IPS-18c (cell line): ENCODE results near the gene IL1A.

Experiments
- H3K4me3 ChIP-seq: 2 replicates; pipeline ENCODE4 v1.7.0; 2013; ENCODE audit warnings: low read depth, mild to moderate bottlenecking, low read length, moderate library complexity; ENCODE audit not compliant: insufficient read depth
- H3K9me3 ChIP-seq: one replicate; pipeline ENCODE4 v1.6.1; 2013; ENCODE audit warnings: mild to moderate bottlenecking, low read length, moderate library complexity; ENCODE audit not compliant: control insufficient read depth, insufficient read depth

The IL1A gene

DNA sequence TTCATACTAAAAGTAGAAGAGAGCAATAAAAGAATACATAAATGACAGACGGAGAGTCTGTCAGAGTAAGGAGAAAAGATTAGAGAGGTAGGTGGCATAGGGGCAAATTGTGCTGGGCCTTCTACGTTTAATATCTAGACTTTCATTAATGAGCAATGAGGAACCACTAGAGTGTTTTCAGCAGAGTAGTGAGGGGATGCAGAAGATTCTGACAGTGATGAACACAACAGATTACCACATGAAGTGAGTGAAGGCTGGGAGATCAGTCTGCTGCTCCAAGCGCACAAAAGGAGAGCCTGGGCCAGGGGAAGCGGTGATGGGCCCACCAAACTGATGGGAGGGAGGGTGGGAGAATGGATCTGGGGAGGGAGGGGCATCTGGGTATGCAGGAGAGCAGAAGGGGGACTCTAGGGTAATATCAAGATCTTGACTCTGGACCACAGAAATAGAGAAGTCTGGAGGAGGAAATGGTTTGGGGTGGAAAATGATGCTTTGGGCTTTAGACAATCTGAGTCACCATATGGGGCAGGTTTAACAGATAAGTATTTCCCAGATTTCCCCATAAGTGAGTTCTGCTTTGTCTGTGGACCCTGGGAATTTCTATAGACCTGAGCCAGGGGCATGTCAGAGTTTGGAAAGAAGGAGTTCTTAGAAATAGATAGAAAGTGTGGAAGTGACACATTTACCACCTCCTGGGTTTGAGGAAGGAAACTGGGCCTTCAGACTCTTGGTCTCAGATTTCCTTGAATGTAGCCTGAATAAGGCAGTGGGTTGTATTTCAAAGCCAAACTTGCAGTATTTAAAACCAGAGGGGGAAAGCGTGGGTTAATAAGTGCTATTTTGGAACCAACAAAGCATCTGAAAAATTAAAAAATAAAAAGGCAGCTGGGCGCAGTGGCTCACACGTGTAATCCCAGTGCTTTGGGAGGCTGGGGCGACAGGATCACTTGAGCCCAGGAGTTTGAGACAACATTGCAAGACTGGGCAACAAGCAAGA is 15.0 kb upstream of the IL1A start:
- H3K4me3 ChIP-seq = no peak overlapping the region
- H3K9me3 ChIP-seq = no peaks in the 10 kb centered on the region

DNA sequence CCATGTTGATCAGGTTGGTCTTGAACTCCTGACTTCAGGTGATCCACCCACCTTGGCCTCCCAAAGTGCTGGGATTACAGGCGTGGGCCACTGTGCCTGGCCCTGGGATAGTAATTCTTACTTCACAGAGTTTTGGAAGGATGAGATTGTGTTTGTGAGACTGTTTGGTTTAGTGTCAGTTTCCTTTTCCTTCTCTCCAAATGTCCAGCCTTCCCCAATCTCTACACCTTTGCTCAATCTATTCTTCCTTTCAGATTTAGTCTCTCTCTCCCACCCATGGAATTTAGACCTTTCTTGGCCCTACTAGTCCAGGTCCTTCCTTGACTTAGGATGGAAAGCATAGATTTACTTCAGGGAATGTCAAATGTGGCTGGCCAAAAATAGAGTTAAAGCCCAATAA is 12.2 kb upstream of the IL1A start:
- Histone ChIP-seq H3K9me3 (no peaks in the 10 kb centered on the region), H3K4me3 (no peak overlapping the region)

DNA sequence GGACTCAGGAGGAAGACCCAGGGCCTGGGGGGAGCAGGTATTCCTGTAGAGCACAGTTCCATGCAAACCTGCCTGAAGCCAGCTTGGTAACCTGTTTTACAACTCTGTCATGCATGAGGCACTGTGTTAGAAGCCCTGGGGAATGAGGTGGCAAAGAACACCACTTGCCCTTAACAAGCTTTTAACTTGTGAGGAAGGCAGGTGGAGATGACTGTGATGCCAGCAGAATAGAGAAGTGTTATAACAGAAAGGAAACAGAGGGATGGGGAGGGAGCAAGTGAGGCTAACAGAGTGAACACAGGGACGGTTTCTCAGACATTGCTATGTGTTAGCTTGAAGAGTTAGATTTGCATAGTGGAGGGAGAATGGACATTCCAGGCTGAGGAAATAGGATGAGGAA is 11.5 kb upstream of the IL1A start:
- H3K4me3 ChIP-seq = no peak overlapping the region
- H3K9me3 ChIP-seq = no peaks in the 10 kb centered on the region

DNA sequence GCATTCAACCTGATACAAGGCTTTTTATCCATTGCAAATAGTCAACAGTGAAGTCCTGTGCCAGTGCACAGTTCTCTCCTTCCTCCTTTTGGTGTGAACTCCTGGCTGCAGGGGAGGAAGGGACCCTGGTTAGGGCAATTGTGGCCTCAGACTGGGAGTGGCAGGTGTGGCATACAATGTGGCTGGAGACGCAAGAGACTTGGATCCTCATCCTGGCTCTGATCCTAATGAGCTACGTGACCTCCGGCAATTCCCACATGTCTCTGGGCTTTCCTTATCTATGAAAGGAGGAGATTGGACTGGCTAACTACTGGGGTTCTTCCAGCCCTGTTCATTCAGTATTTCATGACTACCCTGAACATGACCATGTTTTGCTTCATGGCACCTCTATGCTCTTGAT is 10.5 kb upstream of the IL1A start:
- no peaks in the 10 kb centered on the region for H3K9me3 ChIP-seq
- H3K4me3 ChIP-seq = no peak overlapping the region

DNA sequence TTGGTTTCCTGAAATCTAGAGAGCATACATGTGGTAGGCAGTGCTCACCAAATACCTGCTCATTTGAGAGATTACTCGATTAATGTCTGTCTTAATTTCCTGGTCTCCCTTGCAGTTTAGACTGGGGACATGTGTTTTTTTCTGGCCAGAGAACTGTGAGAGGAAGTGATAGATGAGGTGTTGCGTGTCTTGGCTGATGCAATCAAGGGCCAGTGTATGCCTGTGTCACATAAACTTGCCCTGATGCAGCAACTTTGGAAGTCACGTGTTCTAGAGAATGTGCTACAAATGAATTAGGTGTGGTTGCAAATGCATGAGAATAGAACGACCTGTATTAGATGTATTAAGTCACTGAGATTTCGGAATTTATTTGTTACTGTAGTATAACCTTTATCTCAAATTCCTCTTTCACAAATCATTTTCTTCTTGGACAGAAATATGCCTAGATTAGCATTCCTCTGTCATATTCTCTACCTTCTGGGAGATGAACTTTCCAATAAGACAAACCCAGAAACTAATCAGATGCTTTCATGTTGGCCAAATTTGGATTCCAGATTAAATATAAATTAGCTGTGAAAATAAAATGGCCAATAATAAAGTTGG is 9.9 kb upstream of the IL1A start:
- no peak overlapping the region for H3K4me3 ChIP-seq
- H3K9me3 ChIP-seq = no peaks in the 10 kb centered on the region

DNA sequence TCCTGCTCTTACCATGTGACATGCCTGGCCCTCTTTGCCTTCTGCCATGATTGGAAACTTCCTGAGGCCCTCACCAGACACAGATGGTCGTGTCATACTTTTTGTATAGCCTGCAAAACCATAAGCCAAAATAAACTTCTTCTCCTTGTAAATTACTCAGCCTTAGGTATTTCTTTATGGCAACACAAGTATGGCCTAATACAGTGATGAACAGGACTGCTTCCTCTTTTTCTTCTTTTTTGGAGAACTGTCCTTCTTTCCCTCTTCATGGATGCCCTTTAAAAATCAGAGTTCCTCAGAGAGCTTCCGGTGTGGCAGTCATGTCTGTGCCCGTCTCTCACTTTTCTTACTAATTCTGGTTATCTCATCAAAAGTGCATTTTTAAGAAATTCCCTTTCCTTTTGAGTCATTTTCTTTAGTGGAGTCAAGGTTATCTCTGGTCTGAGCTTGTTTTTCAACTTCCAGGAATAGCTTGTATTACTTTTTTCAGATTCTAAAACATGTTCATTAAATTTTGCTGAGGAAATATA is 9.2 kb upstream of the IL1A start:
- H3K9me3 ChIP-seq = no peaks in the 10 kb centered on the region
- no peak overlapping the region for H3K4me3 ChIP-seq

DNA sequence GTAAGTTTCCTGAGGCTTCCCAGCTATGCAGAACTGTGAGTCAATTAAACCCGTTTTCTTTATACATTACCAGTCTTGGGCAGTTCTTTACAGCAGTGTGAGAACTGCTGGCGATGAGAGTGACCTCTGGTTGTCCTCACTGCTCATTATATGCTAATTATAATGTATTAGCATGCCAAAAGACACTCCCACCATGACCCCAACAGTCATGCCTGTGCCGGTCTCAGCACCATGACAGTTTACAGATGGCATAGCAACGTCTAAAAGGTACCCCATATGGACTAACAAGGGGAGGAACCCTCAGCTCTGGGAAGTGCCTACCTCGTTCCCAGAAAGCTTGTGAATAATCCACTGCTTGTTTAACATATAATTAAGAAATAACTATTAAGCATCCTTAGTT is 8.1 kb upstream of the IL1A start:
- H3K9me3 ChIP-seq = no peaks in the 10 kb centered on the region
- H3K4me3 ChIP-seq = no peak overlapping the region

DNA sequence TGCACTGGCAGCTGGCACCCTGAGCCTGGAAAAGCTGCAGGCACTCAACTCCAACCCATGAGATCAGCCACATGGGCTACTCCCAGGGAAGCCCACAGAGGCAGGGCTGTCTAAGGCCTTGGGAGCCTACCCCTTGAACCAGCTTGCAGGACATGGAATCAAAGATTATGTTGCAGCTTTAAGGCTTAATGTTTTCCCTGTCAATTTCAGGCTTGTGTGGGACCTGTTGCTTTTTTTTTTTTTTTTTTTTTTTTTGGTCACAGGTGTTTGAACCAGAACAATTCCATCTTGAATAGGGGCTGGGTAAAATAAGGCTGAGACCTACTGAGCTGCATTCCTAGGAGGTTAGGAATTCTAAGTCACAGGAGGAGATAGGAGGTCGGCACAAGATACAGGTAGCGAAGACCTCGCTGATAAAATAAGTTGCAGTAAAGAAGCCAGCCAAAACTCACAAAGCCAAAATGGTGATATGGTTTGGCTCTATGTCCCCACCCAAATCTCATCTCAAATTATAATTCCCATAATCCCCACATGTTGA is 7.5 kb upstream of the IL1A start:
- Histone ChIP-seq H3K9me3 (no peaks in the 10 kb centered on the region), H3K4me3 (no peak overlapping the region)

DNA sequence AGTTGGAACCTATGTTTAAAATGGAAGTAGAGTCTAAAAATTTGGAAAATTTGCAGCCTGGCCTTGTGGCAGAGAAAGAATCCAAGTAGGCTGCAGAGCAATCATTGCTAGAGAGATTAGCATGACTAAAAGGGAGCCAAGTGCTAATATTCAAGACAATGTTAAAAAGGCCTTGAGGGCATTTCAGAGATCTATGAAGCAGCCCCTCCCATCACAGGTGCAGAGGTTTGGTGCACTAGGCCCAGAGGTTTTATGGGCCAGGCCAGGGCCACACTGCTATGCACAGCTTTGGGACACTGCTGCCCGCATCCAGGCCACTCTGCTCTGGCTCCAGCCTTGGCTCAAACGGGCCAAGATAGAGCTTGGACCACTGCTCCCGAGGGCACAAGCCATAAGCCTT is 6.7 kb upstream of the IL1A start:
- H3K4me3 ChIP-seq = no peak overlapping the region
- no peaks in the 10 kb centered on the region for H3K9me3 ChIP-seq

DNA sequence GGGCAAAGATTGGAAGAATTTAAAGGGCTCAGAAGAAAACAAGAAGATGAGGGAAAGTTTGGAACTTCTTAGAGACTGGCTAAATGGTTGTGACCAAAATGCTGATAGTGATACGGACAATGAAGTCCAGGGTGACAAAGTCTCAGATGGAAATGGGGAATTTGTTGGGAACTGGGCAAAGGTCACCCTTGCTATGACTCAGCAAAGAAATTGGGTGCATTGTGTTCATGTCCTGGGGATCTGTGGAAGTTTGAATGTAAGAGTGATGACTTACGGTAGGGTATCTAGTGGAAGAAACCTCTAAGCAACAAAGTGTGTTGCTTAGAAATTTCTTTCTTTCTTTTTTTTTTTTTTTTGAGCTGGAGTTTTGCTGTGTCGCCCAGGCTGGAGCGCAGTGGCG is 6.0 kb upstream of the IL1A start:
- H3K4me3 ChIP-seq = no peak overlapping the region
- H3K9me3 ChIP-seq = no peaks in the 10 kb centered on the region

DNA sequence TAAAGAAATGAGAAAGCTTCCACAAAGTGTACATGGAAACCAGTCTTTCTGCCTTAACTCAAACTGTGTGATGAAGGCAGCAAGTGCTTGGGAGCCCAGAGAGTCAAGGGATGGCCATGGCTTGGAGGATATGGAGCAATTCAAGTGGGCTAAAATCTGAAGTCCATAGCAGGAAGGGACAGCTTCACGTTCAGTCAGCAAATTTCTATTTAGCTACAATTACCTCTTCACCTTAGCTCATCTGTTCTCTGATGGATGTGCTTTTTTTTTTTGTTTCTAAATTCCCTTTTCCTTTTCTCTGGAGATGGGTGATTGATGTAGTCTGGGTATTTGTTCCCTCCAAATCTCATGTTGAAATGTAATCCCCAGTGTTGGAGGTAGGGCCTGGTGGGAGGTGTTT is 4.9 kb upstream of the IL1A start:
- H3K9me3 ChIP-seq = no peaks in the 10 kb centered on the region
- H3K4me3 ChIP-seq = no peak overlapping the region

DNA sequence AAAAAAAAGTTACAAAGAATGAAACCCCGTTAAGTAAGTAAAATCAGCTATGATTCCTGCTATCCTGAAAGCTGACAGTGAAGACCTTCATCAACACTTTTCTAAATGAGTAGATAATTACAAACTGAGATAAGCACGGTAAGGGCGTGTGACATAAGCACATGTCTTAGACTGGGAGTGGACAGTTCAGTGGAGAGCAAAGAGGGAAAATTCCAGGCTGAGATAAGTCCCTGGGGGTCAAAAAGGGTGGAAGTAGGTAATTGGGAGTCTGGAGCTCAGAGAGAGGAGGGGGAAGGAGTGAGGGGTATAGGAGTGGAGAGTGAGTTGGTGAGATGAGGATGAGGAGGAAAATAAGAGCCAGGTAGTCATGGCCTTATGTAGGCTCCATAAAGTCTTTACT is 4.4 kb upstream of the IL1A start:
- Histone ChIP-seq H3K4me3 (no peak overlapping the region), H3K9me3 (no peaks in the 10 kb centered on the region)

DNA sequence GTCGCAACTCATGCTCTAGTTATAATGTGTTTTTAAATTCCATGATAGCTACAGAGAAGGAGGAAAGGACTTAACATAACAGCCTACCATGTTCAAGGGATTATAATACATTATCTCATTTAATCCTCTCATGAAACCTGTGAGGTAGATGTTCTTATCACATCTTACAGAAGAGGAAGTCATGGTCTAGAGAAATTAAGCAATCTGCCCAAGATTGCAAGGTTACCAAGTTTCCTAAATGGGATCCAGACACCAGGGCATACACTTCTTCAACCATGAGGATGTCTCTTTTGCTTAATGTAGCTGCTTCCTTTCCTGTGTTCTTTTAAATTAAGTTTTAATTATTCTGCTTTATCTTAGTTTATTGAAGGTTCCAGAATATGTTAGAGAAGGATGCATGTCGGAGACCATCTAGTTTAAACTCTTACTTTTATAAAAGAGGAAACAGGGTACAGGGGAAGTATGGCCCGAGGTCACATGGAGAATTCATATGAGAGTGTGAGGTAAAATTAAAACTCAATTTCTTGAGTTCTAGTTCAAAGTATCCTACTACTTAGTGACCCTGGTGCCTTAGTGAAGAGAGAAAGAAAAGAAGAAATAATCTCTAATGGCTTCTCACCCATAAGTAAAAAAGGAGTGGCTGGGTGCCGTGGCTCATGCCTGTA is 3.6 kb upstream of the IL1A start:
- no peaks in the 10 kb centered on the region for H3K9me3 ChIP-seq
- no peak overlapping the region for H3K4me3 ChIP-seq

DNA sequence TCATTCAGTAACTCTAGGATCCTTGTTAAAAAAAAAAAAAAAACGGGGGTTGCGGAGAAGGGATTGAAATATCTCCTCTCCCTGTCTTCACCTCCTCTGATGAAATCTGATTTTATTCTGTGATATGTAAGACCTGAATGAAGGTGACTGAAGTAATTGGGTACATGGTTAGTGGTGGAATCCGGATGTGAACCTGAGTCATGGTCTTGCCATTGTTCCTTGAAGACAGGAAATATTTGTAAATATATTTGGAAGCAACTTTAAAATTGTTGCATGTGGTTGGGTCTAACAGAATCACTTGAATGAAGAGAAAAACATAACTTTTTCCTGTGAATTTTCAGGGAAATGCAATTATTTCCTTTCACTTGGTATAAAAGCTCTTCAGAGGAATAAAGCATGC is 3.0 kb upstream of the IL1A start:
- Histone ChIP-seq H3K9me3 (no peaks in the 10 kb centered on the region), H3K4me3 (no peak overlapping the region)

DNA sequence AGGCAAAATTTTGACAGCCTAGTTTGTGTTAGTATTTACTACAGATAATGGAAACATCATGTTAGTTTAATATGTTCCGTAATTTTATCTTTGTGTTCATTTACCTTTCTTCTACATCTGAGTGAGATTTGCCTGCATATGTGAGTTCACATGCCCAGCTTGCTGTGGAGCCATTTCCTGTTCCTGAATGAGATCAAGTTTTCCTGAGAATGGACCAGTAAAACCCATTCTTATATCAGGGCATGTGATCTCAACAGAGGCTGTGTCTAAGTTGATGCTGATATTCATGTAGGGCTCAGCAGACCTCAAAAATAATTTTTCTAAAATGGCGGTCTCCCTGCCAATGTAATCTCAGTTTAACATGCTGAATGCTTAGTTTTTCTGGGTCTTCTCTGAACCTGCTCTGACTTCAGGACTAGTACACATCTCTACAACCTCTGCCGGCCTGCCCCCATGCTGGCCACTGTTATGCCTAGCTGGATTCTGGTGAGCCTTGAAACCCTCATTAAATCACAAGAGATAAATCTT is 1.0 kb downstream of the IL1A start:
- no peak overlapping the region for H3K4me3 ChIP-seq

DNA sequence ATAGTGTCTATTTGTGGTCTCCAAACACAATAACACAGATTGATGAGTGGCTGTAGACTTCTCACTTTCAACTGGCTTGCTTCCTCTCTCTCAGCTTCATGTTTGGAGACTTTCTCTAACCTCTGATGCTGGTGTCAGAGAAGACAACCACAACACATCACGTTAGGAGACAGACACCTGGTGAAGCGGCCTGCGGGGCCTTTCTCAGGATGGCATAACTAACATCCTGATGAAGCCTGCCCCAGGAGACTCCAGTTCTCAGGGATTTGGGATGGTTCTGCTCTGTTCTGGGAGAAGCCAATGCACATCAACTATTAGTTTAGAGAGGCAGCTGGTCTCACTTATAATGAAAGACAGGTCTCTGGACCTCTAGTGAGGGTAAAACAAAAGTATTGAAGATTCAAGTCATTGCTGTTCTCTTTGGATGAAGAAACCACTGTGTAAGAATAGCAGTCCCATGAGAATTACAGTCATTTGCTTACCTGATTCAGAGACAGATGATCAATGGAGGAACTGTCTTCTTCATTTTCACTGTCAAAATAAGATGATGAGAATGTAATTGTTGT is 2.0 kb downstream of the IL1A start:
- no peak overlapping the region for H3K4me3 ChIP-seq
- no peaks in the 10 kb centered on the region for H3K9me3 ChIP-seq

More for the DNA sequence above, 1.0 kb downstream of the IL1A start:
- no peaks in the 10 kb centered on the region for H3K9me3 ChIP-seq

DNA sequence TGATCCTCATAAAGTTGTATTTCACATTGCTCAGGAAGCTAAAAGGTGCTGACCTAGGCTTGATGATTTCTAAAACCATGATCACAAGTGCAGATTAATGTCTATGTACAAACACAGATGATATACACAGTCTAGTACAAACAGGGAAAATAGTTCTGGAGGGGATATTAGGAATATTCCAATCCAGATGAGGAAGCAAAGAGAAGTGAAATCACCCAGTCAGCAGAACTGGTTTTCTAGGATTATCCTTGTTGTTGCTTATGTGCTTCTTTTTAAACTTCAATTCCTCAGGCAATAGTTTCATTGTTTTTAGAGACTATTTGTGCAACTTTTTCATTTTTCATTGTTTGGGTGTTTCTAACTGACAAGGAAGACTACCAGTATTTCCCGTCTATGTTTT is 4.7 kb downstream of the IL1A start:
- Histone ChIP-seq H3K4me3 (no peak overlapping the region), H3K9me3 (no peaks in the 10 kb centered on the region)
